ENCODE results near the gene RAPGEF1.
"Not testable (repeated sequence)": the region's sequence is repeated elsewhere in the genome, so short reads cannot be mapped to it uniquely, and the experiment has no call there.

RAPGEF1 gene

DNA sequence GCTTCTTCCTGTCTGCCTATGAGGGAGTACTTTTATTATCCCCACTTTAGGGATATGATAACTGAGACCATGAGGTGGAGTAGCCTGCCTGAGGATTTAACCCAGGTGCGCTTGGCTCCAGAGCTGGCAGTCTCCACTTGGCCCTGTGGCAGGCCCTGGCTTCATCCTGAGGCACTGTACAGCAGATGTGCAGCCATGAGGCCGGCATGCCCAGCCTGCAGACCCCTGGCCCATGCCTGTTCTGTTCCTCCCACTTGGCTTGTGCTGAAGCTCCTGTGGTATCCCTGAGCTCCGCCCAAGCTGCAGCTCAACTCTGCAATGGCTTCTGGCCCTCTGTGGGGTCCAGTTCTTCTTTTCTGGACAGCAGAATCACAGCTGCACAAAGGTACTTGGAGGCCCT is 31.8 kb upstream of the RAPGEF1 start:
- Histone ChIP-seq H3K27me3 (ENCODE audit: control insufficient read depth, insufficient read depth, low read length) (peaks cover 12% of the 10 kb centered on the region; the same call in 1 of the 2 replicates), H3K4me3 (ENCODE audit: low read depth, low read length) (no peak overlapping the region), H3K36me3 (ENCODE audit: control insufficient read depth, insufficient read depth, low read length) (no peaks in the 10 kb centered on the region), H3K9ac (ENCODE audit: low read length) (no peak overlapping the region), H3K9me3 (ENCODE audit: control insufficient read depth, insufficient read depth, low read depth, low read length) (no peaks in the 10 kb centered on the region), H3K4me1 (ENCODE audit: control insufficient read depth, insufficient read depth, low read length) (peaks cover 4% of the 10 kb centered on the region; the same call in 1 of the 2 replicates), H3K27ac (ENCODE audit: low read depth, low read length) (no peak overlapping the region)

- H3K36me3 ChIP-seq (ENCODE audit: control insufficient read depth, insufficient read depth, low read length): no peaks in the 10 kb centered on the region
- H3K4me1 ChIP-seq (ENCODE audit: control insufficient read depth, insufficient read depth, low read length): peaks cover 4% of the 10 kb centered on the region; the same call in 1 of the 2 replicates
- H3K27ac ChIP-seq (ENCODE audit: low read depth, low read length): no peak overlapping the region
- H3K27me3 ChIP-seq (ENCODE audit: control insufficient read depth, insufficient read depth, low read length): peaks cover 17% of the 10 kb centered on the region; the same call in 1 of the 2 replicates
- no peaks in the 10 kb centered on the region for H3K9me3 ChIP-seq (ENCODE audit: control insufficient read depth, insufficient read depth, low read depth, low read length)
- H3K4me3 ChIP-seq (ENCODE audit: low read depth, low read length): no peak overlapping the region
- H3K9ac ChIP-seq (ENCODE audit: low read length): no peak overlapping the region
Measured at GRCh38 chr9:131769361-131769760, 29.5 kb upstream of the RAPGEF1 start.

DNA sequence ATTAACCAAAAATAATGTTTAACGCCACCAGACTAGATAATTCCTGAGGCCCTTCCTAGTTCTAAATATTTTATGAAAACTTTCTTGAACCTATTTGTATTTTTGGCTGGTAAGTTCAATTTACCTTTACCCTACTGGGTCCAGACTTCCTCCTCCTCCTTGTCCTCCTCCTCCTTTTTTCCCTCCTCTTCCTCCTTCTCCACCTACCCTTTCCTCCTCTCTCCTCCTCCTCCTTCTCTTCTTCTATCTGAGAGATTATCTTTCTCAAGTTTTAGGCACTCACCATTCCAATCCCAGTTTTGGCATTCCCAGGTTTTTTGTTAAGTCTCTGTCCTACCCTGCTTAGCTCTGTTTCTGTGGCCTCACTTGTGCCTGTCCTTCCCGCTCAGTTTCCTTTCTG is 24.7 kb upstream of the RAPGEF1 start:
- Histone ChIP-seq H3K27ac (ENCODE audit: low read depth, low read length) (no peak overlapping the region), H3K27me3 (ENCODE audit: control insufficient read depth, insufficient read depth, low read length) (peaks cover 4% of the 10 kb centered on the region; the same call in 1 of the 2 replicates), H3K9ac (ENCODE audit: low read length) (no peak overlapping the region), H3K9me3 (ENCODE audit: control insufficient read depth, insufficient read depth, low read depth, low read length) (no peaks in the 10 kb centered on the region), H3K4me1 (ENCODE audit: control insufficient read depth, insufficient read depth, low read length) (peaks cover 5% of the 10 kb centered on the region), H3K36me3 (ENCODE audit: control insufficient read depth, insufficient read depth, low read length) (no peaks in the 10 kb centered on the region), H3K4me3 (ENCODE audit: low read depth, low read length) (no peak overlapping the region)

DNA sequence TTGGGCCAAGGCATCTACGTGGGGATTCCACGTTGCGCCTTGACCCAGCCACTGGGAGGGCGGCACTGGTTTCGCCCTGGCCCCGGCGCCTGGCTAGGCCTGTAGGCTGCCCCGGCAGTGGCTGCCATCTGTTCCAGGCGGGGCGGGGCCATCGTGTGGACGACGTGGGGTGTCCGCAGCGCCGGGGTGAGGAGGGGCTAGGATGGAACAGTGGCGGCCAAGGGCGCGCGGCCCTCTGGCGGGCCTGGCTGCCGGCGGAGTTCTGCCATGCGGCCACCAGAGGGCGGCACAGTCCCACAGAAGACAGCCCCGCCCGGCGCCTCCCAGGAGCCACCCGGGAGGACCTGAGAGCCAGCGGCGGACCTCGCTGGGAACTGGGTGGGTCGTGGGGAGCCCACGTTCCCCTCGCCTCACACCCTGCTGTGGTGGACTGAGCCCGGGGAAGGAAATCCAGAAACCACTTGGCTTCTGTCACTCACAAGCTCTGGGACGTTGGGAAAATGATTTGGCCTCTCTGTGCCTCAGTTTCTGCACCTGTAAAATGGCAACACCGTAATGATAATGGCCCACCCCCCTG is 22.6 kb upstream of the RAPGEF1 start:
- no peak overlapping the region for H3K27ac ChIP-seq (ENCODE audit: low read depth, low read length)
- H3K9me3 ChIP-seq (ENCODE audit: control insufficient read depth, insufficient read depth, low read depth, low read length): no peaks in the 10 kb centered on the region
- H3K9ac ChIP-seq (ENCODE audit: low read length): no peak overlapping the region
- H3K4me1 ChIP-seq (ENCODE audit: control insufficient read depth, insufficient read depth, low read length): peaks cover 4% of the 10 kb centered on the region
- peaks cover 4% of the 10 kb centered on the region; the same call in 1 of the 2 replicates for H3K27me3 ChIP-seq (ENCODE audit: control insufficient read depth, insufficient read depth, low read length)
- no peaks in the 10 kb centered on the region for H3K36me3 ChIP-seq (ENCODE audit: control insufficient read depth, insufficient read depth, low read length)
- peak overlapping the region; percentile 32 for H3K4me3 ChIP-seq (ENCODE audit: low read depth, low read length)

DNA sequence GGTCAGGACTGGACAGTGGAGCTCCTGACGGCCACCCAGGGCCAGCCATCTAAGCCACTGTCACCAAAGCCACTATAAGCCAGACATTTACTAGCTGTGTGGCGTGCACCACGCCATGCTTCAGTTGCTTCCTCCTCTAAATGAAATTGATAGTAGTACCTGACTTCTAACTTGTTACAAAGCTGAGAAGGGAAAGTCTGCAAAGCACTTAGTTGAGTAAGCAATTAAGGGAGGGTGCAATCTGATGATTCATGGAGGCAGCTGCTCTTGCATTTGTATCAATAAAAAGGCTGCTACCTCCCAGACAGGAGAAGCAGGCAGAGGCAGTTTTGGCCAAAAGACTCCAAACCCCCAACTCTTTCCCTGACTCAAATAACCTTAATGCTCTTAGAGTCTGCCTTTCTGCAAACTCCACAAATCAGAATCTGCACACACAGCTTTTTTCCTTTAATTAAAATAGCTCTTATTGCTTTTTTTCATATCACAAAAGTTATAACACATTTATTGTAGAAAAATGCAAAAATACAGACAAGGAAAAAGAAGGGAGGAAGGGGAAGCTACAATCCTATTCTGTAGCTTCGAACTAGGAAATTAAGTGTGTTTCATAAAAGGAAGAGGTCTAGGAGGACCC is 19.3 kb upstream of the RAPGEF1 start:
- H3K36me3 ChIP-seq (ENCODE audit: control insufficient read depth, insufficient read depth, low read length): no peaks in the 10 kb centered on the region
- H3K27me3 ChIP-seq (ENCODE audit: control insufficient read depth, insufficient read depth, low read length): no peaks in the 10 kb centered on the region
- no peak overlapping the region for H3K4me3 ChIP-seq (ENCODE audit: low read depth, low read length)
- no peak overlapping the region for H3K27ac ChIP-seq (ENCODE audit: low read depth, low read length)
- no peaks in the 10 kb centered on the region for H3K9me3 ChIP-seq (ENCODE audit: control insufficient read depth, insufficient read depth, low read depth, low read length)
- H3K4me1 ChIP-seq (ENCODE audit: control insufficient read depth, insufficient read depth, low read length): peaks cover 10% of the 10 kb centered on the region
- H3K9ac ChIP-seq (ENCODE audit: low read length): no peak overlapping the region

DNA sequence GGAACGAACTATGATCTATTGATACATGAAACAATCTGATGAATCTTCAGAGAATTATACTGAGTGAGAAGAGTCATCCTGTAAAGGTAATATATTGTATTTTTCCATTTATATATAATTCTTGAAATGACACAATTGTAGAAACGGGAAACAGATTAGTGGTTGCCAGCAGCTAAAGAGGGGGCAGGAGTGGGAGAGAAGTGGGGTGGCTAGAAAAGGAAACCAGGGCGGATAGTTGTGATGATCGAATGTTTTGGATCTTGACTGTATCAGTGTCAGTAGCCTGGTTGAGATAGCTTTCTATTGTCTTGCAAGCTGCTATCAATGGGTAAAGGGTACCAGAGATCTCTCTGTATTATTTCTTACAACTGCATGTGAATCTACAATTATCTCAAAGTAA is 17.7 kb upstream of the RAPGEF1 start:
- Histone ChIP-seq H3K27me3 (ENCODE audit: control insufficient read depth, insufficient read depth, low read length) (no peaks in the 10 kb centered on the region), H3K4me1 (ENCODE audit: control insufficient read depth, insufficient read depth, low read length) (peaks cover 10% of the 10 kb centered on the region), H3K9me3 (ENCODE audit: control insufficient read depth, insufficient read depth, low read depth, low read length) (no peaks in the 10 kb centered on the region), H3K27ac (ENCODE audit: low read depth, low read length) (no peak overlapping the region), H3K36me3 (ENCODE audit: control insufficient read depth, insufficient read depth, low read length) (no peaks in the 10 kb centered on the region), H3K9ac (ENCODE audit: low read length) (no peak overlapping the region), H3K4me3 (ENCODE audit: low read depth, low read length) (no peak overlapping the region)

DNA sequence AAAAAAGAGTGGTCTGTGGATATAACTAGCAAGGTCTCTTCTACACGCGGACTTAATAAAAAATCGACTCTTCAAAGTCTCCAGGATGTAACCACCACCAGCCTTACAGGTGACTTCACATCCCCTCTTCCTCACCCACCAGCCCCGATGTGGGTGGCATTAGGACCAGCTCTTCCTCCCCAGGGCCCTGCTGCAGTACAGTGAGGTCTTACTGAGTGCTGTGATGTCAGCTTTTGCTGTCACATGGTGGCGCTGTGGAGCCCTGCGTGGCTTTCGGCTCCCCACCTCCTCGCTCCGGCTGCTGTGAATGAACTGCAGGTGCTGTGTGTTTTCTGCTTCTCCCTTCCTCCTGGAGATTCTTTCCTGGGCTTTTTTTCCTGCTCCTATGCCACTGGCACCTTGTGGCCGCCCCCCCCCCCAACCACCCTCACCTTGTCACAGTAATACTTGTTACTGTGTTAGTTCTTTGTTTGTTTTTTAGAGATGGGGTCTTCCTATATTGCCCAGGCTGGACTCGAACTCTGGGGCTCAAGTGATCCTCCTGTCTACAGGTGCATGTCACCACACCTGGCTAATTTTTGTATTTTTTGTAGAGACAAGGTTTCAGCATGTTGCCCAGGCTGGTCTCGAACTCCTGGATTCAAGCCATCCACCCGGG is 15.8 kb upstream of the RAPGEF1 start:
- Histone ChIP-seq H3K27ac (ENCODE audit: low read depth, low read length) (no peak overlapping the region), H3K9ac (ENCODE audit: low read length) (no peak overlapping the region), H3K9me3 (ENCODE audit: control insufficient read depth, insufficient read depth, low read depth, low read length) (no peaks in the 10 kb centered on the region), H3K4me1 (ENCODE audit: control insufficient read depth, insufficient read depth, low read length) (0 out of 2 replicates have a peak, but pooled peaks cover 7% of the 10 kb centered on the region), H3K36me3 (ENCODE audit: control insufficient read depth, insufficient read depth, low read length) (no peaks in the 10 kb centered on the region), H3K27me3 (ENCODE audit: control insufficient read depth, insufficient read depth, low read length) (no peaks in the 10 kb centered on the region), H3K4me3 (ENCODE audit: low read depth, low read length) (no peak overlapping the region)

DNA sequence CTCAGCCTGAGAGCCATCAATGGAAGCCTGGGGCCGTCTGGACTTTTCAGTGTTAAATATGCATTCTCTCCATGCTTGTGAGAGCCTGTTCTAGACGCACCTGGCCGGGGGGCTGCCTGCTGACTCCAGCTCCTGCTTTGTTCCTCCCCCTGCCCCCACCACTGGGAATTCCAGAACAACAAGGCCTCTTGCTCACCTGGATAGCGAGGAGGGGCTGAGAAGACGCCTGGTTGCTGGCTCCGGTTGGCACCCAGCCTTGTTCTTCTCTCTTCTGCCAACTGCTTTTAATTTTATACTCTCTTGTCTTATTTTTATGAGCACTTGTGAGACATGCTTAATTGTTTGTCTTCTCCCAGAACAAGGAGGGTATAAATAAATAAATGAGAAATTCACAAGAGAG is 15.0 kb upstream of the RAPGEF1 start:
- 0 out of 2 replicates have a peak, but pooled peaks cover 7% of the 10 kb centered on the region for H3K4me1 ChIP-seq (ENCODE audit: control insufficient read depth, insufficient read depth, low read length)
- no peaks in the 10 kb centered on the region for H3K9me3 ChIP-seq (ENCODE audit: control insufficient read depth, insufficient read depth, low read depth, low read length)
- H3K9ac ChIP-seq (ENCODE audit: low read length): no peak overlapping the region
- H3K27me3 ChIP-seq (ENCODE audit: control insufficient read depth, insufficient read depth, low read length): no peaks in the 10 kb centered on the region
- no peak overlapping the region for H3K4me3 ChIP-seq (ENCODE audit: low read depth, low read length)
- no peak overlapping the region for H3K27ac ChIP-seq (ENCODE audit: low read depth, low read length)
- no peaks in the 10 kb centered on the region for H3K36me3 ChIP-seq (ENCODE audit: control insufficient read depth, insufficient read depth, low read length)

- H3K4me1 ChIP-seq (ENCODE audit: control insufficient read depth, insufficient read depth, low read length); H3K27me3 ChIP-seq (ENCODE audit: control insufficient read depth, insufficient read depth, low read length); H3K36me3 ChIP-seq (ENCODE audit: control insufficient read depth, insufficient read depth, low read length); H3K9me3 ChIP-seq (ENCODE audit: control insufficient read depth, insufficient read depth, low read depth, low read length); H3K9ac ChIP-seq (ENCODE audit: low read length); H3K27ac ChIP-seq (ENCODE audit: low read depth, low read length); H3K4me3 ChIP-seq (ENCODE audit: low read depth, low read length): not testable (repeated sequence)
Measured at GRCh38 chr9:131753751-131754150, 13.9 kb upstream of the RAPGEF1 start.

DNA sequence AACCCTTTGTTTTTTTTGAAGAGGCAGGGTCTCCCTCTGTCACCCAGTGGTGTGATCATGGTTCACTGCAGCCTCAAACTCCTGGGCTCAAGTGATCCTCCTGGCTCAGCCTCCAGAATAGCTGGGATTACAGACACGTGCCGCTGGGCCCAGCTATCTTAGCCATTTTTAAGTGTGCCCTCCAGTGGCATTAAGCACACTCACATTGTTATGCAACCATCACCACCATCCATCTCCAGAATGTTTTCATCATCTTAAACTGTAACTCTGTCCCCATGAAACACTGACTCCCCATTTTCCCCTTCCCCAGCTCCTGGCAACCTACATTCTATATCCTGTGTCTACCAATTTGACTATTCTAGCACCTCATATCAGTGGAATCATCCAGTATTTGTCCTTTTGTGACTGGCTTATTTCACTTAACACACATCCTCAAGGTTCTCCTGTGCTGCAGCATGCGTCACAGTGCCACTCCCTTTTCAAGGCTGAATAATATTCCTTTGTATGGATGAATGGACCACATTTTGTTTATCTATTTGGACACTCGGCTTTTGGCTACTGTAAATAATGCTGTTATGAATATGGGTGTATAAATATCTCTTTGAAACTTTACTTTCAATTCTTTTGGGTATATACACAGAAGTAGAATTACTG is 12.5 kb upstream of the RAPGEF1 start:
- H3K9ac ChIP-seq (ENCODE audit: low read length): no peak overlapping the region
- H3K4me3 ChIP-seq (ENCODE audit: low read depth, low read length): no peak overlapping the region
- no peaks in the 10 kb centered on the region for H3K36me3 ChIP-seq (ENCODE audit: control insufficient read depth, insufficient read depth, low read length)
- no peak overlapping the region for H3K27ac ChIP-seq (ENCODE audit: low read depth, low read length)
- no peaks in the 10 kb centered on the region for H3K27me3 ChIP-seq (ENCODE audit: control insufficient read depth, insufficient read depth, low read length)
- 0 out of 2 replicates have a peak, but pooled peaks cover 7% of the 10 kb centered on the region for H3K4me1 ChIP-seq (ENCODE audit: control insufficient read depth, insufficient read depth, low read length)
- no peaks in the 10 kb centered on the region for H3K9me3 ChIP-seq (ENCODE audit: control insufficient read depth, insufficient read depth, low read depth, low read length)

Data from HUES6 (cell line).